GM18499 (cell line): Measurements from ENCODE around the gene KCNIP1.
"Not testable (repeated sequence)": the region's sequence is repeated elsewhere in the genome, so short reads cannot be mapped to it uniquely, and the experiment has no call there.

Experiments
- ATAC-seq: cut with Tn5 transposase; IDR thresholded peaks from one replicate; pipeline ENCODE4 v1.9.1; 2021; ENCODE audit warnings: moderate number of reproducible peaks; ENCODE audit not compliant: insufficient read depth, unreplicated experiment

The KCNIP1 gene

GRCh38 chr5:170532935-170533334 lies 29.1 kb downstream of the KCNIP1 start:
- no peak for ATAC-seq

GRCh38 chr5:170533383-170533782 lies 29.6 kb downstream of the KCNIP1 start:
- ATAC-seq, result no peak

- no peak for ATAC-seq
Measured at GRCh38 chr5:170534177-170534576, 30.4 kb downstream of the KCNIP1 start.

- ATAC-seq, result no peak
Measured at GRCh38 chr5:170534941-170535340, 31.1 kb downstream of the KCNIP1 start.

GRCh38 chr5:170536525-170536924 lies 32.7 kb downstream of the KCNIP1 start:
- ATAC-seq, result no peak

- no peak for ATAC-seq
Measured at GRCh38 chr5:170537451-170538095, 33.8 kb downstream of the KCNIP1 start.

- ATAC-seq, result no peak
Measured at GRCh38 chr5:170538096-170538465, 34.3 kb downstream of the KCNIP1 start.

- ATAC-seq, result no peak
Measured at GRCh38 chr5:170538696-170539586, 35.1 kb downstream of the KCNIP1 start.

GRCh38 chr5:170540271-170540670 lies 36.5 kb downstream of the KCNIP1 start:
- ATAC-seq, result no peak

- ATAC-seq, result no peak
Measured at GRCh38 chr5:170541146-170541769, 37.4 kb downstream of the KCNIP1 start.

- ATAC-seq, result no peak
Measured at GRCh38 chr5:170542691-170543293, 39.0 kb downstream of the KCNIP1 start.

GRCh38 chr5:170545313-170545712 lies 41.5 kb downstream of the KCNIP1 start:
- no peak for ATAC-seq

- ATAC-seq, result no peak
Measured at GRCh38 chr5:170545811-170546210, 42.0 kb downstream of the KCNIP1 start.

- ATAC-seq, result no peak
Measured at GRCh38 chr5:170546282-170546681, 42.5 kb downstream of the KCNIP1 start.

GRCh38 chr5:170550382-170550781 lies 46.6 kb downstream of the KCNIP1 start:
- not testable (repeated sequence) for ATAC-seq

- ATAC-seq, result no peak
Measured at GRCh38 chr5:170551076-170551475, 47.3 kb downstream of the KCNIP1 start.

GRCh38 chr5:170551622-170552021 lies 47.8 kb downstream of the KCNIP1 start:
- ATAC-seq, result no peak

- no peak for ATAC-seq
Measured at GRCh38 chr5:170552621-170553115, 48.8 kb downstream of the KCNIP1 start.

GRCh38 chr5:170553218-170553617 lies 49.4 kb downstream of the KCNIP1 start:
- no peak for ATAC-seq

GRCh38 chr5:170554521-170555267 lies 50.9 kb downstream of the KCNIP1 start:
- no peak for ATAC-seq
